HepG2 (cell line): Measurements from ENCODE around the gene RANBP3L. TPM values are rescaled to one million over a fixed set of nuclear protein-coding genes. Genes with fewer than 3 reads are reported as not detected.

Source experiments
- ELF1 ChIP-seq: sonication (generic); formaldehyde crosslinking; IDR thresholded peaks from 2 replicates; pipeline ENCODE4 v1.4.0; 2020; ENCODE audit warnings: missing genetic modification reagents
- PAF1 ChIP-seq: IDR thresholded peaks from 2 replicates; pipeline ENCODE4 v1.6.1; 2016; ENCODE audit warnings: missing genetic modification reagents, missing compliant biosample characterization
- SRF ChIP-seq: IDR thresholded peaks from 2 replicates; pipeline ENCODE4 v1.6.1; 2011; ENCODE audit warnings: mild to moderate bottlenecking, low read depth, low read length, moderate library complexity
- ZNF460 ChIP-seq: sonication (generic); formaldehyde crosslinking; IDR thresholded peaks from 2 replicates; pipeline ENCODE4 v1.5.1; 2020; ENCODE audit warnings: missing genetic modification reagents, mild to moderate bottlenecking, borderline replicate concordance
- ZNF558 ChIP-seq: sonication (generic); formaldehyde crosslinking; IDR thresholded peaks from 2 replicates; pipeline ENCODE4 v1.9.0; 2022; ENCODE audit warnings: mild to moderate bottlenecking, missing genetic modification reagents, borderline replicate concordance
- ZNF782 ChIP-seq: sonication (generic); formaldehyde crosslinking; IDR thresholded peaks from 2 replicates; pipeline ENCODE4 v1.4.0; 2020; ENCODE audit warnings: missing genetic modification reagents, mild to moderate bottlenecking, borderline replicate concordance
- polyA plus RNA-seq, 8 experiments: library from polyadenylated mRNA; depleted of rRNA in 3 of 8; stranded (reverse) in 7 of 8; unstranded in 1 of 8; fragments of >200 nt; fragmentation: Illumina TruSeq in 4 of 8; extraction: Trizol in 4 of 8; gene quantifications; 2 replicates each; pipeline versions ENCODE4 v1.2.1 to v1.2.3, GENCODE V29; 2011 to 2016; ENCODE audit warnings: low read depth in 4 of 8, missing spikeins in 1 of 8, mixed read lengths in 1 of 8; ENCODE audit not compliant: insufficient read depth in 1 of 8
- total RNA-seq, 5 experiments: library from RNA; depleted of rRNA; stranded (reverse); fragments of >200 nt; fragmentation: Illumina TruSeq; extraction: Trizol; gene quantifications; 2 replicates each; pipeline ENCODE4 v1.2.3, GENCODE V29; 2016; ENCODE audit warnings: low read depth in 1 of 5
- TF ChIP-seq, protein P1 (sequence below), 2 experiments: fragments of 450-650 bp in 1 of 2; sonication (generic) in 1 of 2; formaldehyde crosslinking in 1 of 2; IDR thresholded peaks; 2 replicates each; pipeline versions ENCODE4 v1.6.1 to v1.8.0; 2016 to 2022; ENCODE audit warnings: antibody characterized with exemption in 1 of 2, mild to moderate bottlenecking in 1 of 2, missing genetic modification reagents in 1 of 2
- TF ChIP-seq, protein P2 (sequence below): sonication (generic); formaldehyde crosslinking; IDR thresholded peaks from 2 replicates; pipeline ENCODE4 v1.4.0; 2020; ENCODE audit warnings: missing genetic modification reagents, borderline replicate concordance
- TF ChIP-seq, protein P3 (sequence below): IDR thresholded peaks from 2 replicates; pipeline ENCODE4 v1.6.1; 2012; ENCODE audit warnings: inconsistent platforms
- TF ChIP-seq, protein P4 (sequence below): sonication (generic); formaldehyde crosslinking; IDR thresholded peaks from 2 replicates; pipeline ENCODE4 v1.4.0; 2020; ENCODE audit warnings: missing genetic modification reagents, mild to moderate bottlenecking, borderline replicate concordance

The RANBP3L gene
- total and polyA plus RNA-seq, 2 of the 13 experiments (the other 11 are each of a cell fraction or from before 2014, with no cell fraction given): 0.09 TPM; not detected in 1

DNA sequence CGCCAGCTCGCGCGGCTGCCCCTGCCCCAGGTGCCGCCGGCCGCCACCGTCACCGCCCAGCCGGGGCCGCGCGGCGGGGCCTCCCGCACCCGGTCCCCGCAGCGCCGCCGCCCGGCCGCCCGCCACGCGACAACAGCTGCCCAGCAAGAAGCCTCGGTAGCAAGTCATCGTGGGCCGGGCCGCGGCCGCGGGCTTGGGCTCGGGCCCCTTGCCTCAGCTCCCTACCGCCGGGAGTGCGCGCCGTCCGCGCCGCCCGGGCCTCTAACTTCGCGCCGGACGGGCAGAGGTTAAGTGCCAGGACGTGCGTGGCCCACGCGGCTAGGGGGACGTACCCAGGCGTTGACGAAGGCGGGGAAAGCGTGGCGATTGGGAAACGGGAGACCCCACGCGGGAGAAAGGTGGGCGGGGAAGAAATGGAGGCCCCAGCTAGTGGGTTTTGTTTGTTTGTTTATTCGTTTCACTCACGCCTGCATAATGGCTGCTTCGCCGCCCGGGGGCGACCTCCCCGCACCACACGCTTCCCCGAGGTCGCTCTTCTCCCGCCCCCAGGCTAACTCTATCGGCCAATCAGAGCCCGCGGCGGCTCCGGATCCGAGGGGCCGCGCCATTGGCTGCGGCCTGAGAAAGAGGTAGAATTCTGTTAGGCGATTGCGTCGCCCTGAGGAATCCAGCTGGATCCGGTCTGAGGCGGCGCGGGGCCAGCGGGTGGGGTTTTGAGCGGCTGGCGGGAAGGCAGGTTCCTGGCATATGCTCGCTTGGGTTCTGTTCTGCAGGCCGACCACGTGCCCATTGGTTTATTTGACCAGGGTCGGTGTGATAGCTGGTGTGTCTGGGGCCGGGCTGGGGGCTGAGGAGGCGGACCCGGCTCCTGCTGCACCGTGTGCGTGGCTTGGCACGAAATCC is 59.8 kb downstream of the RANBP3L start, which contains the start of gene NADK2 (continued):
- TF ChIP-seq, protein P1, sequence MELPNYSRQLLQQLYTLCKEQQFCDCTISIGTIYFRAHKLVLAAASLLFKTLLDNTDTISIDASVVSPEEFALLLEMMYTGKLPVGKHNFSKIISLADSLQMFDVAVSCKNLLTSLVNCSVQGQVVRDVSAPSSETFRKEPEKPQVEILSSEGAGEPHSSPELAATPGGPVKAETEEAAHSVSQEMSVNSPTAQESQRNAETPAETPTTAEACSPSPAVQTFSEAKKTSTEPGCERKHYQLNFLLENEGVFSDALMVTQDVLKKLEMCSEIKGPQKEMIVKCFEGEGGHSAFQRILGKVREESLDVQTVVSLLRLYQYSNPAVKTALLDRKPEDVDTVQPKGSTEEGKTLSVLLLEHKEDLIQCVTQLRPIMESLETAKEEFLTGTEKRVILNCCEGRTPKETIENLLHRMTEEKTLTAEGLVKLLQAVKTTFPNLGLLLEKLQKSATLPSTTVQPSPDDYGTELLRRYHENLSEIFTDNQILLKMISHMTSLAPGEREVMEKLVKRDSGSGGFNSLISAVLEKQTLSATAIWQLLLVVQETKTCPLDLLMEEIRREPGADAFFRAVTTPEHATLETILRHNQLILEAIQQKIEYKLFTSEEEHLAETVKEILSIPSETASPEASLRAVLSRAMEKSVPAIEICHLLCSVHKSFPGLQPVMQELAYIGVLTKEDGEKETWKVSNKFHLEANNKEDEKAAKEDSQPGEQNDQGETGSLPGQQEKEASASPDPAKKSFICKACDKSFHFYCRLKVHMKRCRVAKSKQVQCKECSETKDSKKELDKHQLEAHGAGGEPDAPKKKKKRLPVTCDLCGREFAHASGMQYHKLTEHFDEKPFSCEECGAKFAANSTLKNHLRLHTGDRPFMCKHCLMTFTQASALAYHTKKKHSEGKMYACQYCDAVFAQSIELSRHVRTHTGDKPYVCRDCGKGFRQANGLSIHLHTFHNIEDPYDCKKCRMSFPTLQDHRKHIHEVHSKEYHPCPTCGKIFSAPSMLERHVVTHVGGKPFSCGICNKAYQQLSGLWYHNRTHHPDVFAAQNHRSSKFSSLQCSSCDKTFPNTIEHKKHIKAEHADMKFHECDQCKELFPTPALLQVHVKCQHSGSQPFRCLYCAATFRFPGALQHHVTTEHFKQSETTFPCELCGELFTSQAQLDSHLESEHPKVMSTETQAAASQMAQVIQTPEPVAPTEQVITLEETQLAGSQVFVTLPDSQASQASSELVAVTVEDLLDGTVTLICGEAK (IDR thresholded peaks at IDR 0.05): no peak
- TF ChIP-seq, protein P1 (CRISPR knock-in tag; IDR thresholded peaks at IDR 0.05): peak; percentile 48; the same call in 1 of the 2 replicates
- TF ChIP-seq SRF: no peak
- no peak for TF ChIP-seq ZNF460 (CRISPR knock-in tag)
- peak; percentile 91 for TF ChIP-seq ZNF558 (CRISPR knock-in tag)
- TF ChIP-seq PAF1: no peak
- TF ChIP-seq, protein P2, sequence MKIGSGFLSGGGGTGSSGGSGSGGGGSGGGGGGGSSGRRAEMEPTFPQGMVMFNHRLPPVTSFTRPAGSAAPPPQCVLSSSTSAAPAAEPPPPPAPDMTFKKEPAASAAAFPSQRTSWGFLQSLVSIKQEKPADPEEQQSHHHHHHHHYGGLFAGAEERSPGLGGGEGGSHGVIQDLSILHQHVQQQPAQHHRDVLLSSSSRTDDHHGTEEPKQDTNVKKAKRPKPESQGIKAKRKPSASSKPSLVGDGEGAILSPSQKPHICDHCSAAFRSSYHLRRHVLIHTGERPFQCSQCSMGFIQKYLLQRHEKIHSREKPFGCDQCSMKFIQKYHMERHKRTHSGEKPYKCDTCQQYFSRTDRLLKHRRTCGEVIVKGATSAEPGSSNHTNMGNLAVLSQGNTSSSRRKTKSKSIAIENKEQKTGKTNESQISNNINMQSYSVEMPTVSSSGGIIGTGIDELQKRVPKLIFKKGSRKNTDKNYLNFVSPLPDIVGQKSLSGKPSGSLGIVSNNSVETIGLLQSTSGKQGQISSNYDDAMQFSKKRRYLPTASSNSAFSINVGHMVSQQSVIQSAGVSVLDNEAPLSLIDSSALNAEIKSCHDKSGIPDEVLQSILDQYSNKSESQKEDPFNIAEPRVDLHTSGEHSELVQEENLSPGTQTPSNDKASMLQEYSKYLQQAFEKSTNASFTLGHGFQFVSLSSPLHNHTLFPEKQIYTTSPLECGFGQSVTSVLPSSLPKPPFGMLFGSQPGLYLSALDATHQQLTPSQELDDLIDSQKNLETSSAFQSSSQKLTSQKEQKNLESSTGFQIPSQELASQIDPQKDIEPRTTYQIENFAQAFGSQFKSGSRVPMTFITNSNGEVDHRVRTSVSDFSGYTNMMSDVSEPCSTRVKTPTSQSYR (CRISPR knock-in tag): no peak
- TF ChIP-seq, protein P3, sequence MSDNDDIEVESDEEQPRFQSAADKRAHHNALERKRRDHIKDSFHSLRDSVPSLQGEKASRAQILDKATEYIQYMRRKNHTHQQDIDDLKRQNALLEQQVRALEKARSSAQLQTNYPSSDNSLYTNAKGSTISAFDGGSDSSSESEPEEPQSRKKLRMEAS: peak; percentile 94
- peak; percentile 83; the same call in 1 of the 2 replicates for TF ChIP-seq ZNF782
- TF ChIP-seq, protein P4, sequence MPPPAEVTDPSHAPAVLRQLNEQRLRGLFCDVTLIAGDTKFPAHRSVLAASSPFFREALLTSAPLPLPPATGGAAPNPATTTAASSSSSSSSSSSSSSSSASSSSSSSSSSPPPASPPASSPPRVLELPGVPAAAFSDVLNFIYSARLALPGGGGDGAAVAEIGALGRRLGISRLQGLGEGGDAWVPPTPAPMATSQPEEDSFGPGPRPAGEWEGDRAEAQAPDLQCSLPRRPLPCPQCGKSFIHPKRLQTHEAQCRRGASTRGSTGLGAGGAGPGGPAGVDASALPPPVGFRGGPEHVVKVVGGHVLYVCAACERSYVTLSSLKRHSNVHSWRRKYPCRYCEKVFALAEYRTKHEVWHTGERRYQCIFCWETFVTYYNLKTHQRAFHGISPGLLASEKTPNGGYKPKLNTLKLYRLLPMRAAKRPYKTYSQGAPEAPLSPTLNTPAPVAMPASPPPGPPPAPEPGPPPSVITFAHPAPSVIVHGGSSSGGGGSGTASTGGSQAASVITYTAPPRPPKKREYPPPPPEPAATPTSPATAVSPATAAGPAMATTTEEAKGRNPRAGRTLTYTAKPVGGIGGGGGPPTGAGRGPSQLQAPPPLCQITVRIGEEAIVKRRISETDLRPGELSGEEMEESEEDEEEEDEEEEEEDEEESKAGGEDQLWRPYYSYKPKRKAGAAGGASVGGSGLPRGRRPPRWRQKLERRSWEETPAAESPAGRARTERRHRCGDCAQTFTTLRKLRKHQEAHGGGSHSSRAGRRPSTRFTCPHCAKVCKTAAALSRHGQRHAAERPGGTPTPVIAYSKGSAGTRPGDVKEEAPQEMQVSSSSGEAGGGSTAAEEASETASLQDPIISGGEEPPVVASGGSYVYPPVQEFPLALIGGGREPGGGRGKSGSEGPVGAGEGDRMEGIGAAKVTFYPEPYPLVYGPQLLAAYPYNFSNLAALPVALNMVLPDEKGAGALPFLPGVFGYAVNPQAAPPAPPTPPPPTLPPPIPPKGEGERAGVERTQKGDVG (CRISPR knock-in tag): no peak; the same call in 1 of the 2 replicates
- TF ChIP-seq ELF1: peak; percentile 55
